ENCODE data around the gene CGRRF1. TPM values are rescaled to one million over a fixed set of nuclear protein-coding genes. Genes with fewer than 3 reads are reported as not detected.
A peak's percentile ranks its signal among the peaks of the same experiment; 100 is the strongest.

The CGRRF1 gene
- total and polyA plus RNA-seq, 9 of the 15 experiments (the other 6 are each of a cell fraction or from before 2014, with no cell fraction given), result 2.8 to 15.8 (median 4.6) TPM

DNA sequence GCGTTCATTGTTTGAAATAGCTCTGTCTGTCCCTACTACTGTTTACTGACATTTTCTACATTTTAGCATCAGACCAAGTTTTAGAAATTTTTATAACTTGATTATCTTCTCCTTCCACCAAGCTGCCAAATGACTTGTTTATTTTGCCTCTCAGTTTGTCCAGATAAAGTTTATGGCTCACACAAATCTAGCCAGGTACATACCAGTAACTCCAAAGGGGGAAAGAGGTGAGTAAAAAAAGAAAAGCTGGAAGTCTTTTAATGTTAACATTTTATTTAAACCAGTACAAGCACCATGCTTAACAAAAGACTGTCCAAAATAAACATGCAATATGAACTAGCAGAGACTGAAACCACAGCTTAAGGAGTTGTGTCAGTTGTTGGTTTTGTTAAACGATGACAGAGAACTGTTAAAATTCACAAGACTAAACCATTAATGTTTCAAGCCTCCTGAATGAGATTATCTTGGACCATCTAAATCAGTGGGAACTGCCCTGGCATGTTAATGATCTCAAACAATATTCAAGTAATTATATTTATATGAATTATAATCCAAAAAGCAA, 35.4 kb upstream of the CGRRF1 start:
- no peak for DNase-seq (ENCODE audit: extremely low read depth in 1 of 4, low spot score in 3 of 4)
- Histone ChIP-seq H3K79me2 (ENCODE audit: control insufficient read depth, insufficient read depth, low read length) (no peaks in the 10 kb centered on the region), H3K9me3 (replicated peaks; ENCODE audit: control insufficient read depth, insufficient read depth, low read depth, low read length) (no peaks in the 10 kb centered on the region), H2AFZ (ENCODE audit: low read depth, low read length) (no peak overlapping the region), H4K20me1 (replicated peaks; ENCODE audit: control insufficient read depth, insufficient read depth, low read length) (no peaks in the 10 kb centered on the region), H3K4me1 (replicated peaks in 1 of 2; ENCODE audit: control insufficient read depth in 2 of 2, insufficient read depth in 2 of 2, low read length in 2 of 2) (no peaks in the 10 kb centered on the region), H3K27ac (ENCODE audit: extremely low read depth, low read depth, low read length) (no peak overlapping the region), H3K27me3 (ENCODE audit: control insufficient read depth in 2 of 2, insufficient read depth in 2 of 2, low read length in 2 of 2) (no peaks in the 10 kb centered on the region), H3K9ac (ENCODE audit: insufficient read depth in 1 of 2, low read depth in 2 of 2, low read length in 2 of 2) (no peak overlapping the region), H3K4me2 (ENCODE audit: insufficient read depth, low read length) (no peak overlapping the region), H3K4me3 (no peak overlapping the region), H3K36me3 (ENCODE audit: control insufficient read depth, insufficient read depth, low read length) (peaks cover 22% of the 10 kb centered on the region; the same call in 1 of the 3 replicates), H3K9me1 (ENCODE audit: control insufficient read depth, insufficient read depth, low read length) (no peaks in the 10 kb centered on the region)
- peak; percentile 11 for FAIRE-seq
- CTCF ChIA-PET (ENCODE audit: low intra/inter-chr PET ratio), result no interaction called here
- ATAC-seq, result no peak
- in situ Hi-C loops (cut with MboI) (no loop called here), intact Hi-C loops (cut with micrococcal nuclease) (no loop called here)
- WGBS (ENCODE audit: insufficient coverage, low coverage, missing lambda C conversion rate), result 88% methylated on average over 2 of the region's 2 CpGs
- POLR2A ChIA-PET, result interaction anchor here (1.3 to 1.9 kb wide), 2 partner anchors 9 to 12 kb away, joined by 5 to 6 read pairs; no protein-coding TSS in a partner anchor
- BruUV-seq (replicated peaks), result no TSS peak
- TF ChIP-seq KLF13 (tag; IDR thresholded peaks at IDR 0.05; ENCODE audit: borderline replicate concordance, low read depth) (no peak), RFX7 (CRISPR knock-in tag; IDR thresholded peaks at IDR 0.05) (no peak), KLF10 (CRISPR knock-in tag; IDR thresholded peaks at IDR 0.05) (no peak), BACH1 (tag; IDR thresholded peaks at IDR 0.05) (no peak), ZFP1 (CRISPR knock-in tag; IDR thresholded peaks at IDR 0.05) (no peak), HDAC6 (IDR thresholded peaks at IDR 0.05; ENCODE audit: low read depth, low read length) (no peak), ELF4 (CRISPR knock-in tag; IDR thresholded peaks at IDR 0.05) (no peak), ZNF232 (CRISPR knock-in tag; IDR thresholded peaks at IDR 0.05) (no peak), MECOM (CRISPR knock-in tag; IDR thresholded peaks at IDR 0.05) (no peak), WHSC1 (IDR thresholded peaks at IDR 0.05; ENCODE audit: low read length) (no peak), GABPA (tag; conservative IDR thresholded peaks at IDR 0.05; ENCODE audit: low read depth) (no peak), ZKSCAN8 (CRISPR knock-in tag; IDR thresholded peaks at IDR 0.05) (no peak), EHMT2 (IDR thresholded peaks at IDR 0.05) (no peak), TSHZ1 (CRISPR knock-in tag; IDR thresholded peaks at IDR 0.05) (no peak)
- TF ChIP-seq, protein P1, sequence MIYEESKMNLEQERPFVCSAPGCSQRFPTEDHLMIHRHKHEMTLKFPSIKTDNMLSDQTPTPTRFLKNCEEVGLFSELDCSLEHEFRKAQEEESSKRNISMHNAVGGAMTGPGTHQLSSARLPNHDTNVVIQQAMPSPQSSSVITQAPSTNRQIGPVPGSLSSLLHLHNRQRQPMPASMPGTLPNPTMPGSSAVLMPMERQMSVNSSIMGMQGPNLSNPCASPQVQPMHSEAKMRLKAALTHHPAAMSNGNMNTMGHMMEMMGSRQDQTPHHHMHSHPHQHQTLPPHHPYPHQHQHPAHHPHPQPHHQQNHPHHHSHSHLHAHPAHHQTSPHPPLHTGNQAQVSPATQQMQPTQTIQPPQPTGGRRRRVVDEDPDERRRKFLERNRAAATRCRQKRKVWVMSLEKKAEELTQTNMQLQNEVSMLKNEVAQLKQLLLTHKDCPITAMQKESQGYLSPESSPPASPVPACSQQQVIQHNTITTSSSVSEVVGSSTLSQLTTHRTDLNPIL (CRISPR knock-in tag; IDR thresholded peaks at IDR 0.05), result no peak
- TF ChIP-seq, protein P2, sequence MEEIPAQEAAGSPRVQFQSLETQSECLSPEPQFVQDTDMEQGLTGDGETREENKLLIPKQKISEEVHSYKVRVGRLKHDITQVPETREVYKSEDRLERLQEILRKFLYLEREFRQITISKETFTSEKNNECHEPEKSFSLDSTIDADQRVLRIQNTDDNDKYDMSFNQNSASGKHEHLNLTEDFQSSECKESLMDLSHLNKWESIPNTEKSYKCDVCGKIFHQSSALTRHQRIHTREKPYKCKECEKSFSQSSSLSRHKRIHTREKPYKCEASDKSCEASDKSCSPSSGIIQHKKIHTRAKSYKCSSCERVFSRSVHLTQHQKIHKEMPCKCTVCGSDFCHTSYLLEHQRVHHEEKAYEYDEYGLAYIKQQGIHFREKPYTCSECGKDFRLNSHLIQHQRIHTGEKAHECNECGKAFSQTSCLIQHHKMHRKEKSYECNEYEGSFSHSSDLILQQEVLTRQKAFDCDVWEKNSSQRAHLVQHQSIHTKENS (CRISPR knock-in tag; IDR thresholded peaks at IDR 0.05), result no peak
- TF ChIP-seq, protein P3, sequence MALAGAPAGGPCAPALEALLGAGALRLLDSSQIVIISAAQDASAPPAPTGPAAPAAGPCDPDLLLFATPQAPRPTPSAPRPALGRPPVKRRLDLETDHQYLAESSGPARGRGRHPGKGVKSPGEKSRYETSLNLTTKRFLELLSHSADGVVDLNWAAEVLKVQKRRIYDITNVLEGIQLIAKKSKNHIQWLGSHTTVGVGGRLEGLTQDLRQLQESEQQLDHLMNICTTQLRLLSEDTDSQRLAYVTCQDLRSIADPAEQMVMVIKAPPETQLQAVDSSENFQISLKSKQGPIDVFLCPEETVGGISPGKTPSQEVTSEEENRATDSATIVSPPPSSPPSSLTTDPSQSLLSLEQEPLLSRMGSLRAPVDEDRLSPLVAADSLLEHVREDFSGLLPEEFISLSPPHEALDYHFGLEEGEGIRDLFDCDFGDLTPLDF (CRISPR knock-in tag; IDR thresholded peaks at IDR 0.05), result no peak

Data from K562 (cell line).